WI38 (cell line): ENCODE data around the gene CUL7.
A peak's percentile ranks its signal among the peaks of the same experiment; 100 is the strongest.

ENCODE experiments used
- H3K4me3 ChIP-seq: 2 replicates; pipeline ENCODE4 v1.5.1; 2011; ENCODE audit warnings: low read depth, mild to moderate bottlenecking, control low read depth, low read length
- TF ChIP-seq, protein P1 (sequence below): IDR thresholded peaks from 2 replicates; pipeline ENCODE4 v1.5.1; 2012; ENCODE audit warnings: low read depth, mild to moderate bottlenecking, control low read depth, low read length

Gene CUL7

DNA sequence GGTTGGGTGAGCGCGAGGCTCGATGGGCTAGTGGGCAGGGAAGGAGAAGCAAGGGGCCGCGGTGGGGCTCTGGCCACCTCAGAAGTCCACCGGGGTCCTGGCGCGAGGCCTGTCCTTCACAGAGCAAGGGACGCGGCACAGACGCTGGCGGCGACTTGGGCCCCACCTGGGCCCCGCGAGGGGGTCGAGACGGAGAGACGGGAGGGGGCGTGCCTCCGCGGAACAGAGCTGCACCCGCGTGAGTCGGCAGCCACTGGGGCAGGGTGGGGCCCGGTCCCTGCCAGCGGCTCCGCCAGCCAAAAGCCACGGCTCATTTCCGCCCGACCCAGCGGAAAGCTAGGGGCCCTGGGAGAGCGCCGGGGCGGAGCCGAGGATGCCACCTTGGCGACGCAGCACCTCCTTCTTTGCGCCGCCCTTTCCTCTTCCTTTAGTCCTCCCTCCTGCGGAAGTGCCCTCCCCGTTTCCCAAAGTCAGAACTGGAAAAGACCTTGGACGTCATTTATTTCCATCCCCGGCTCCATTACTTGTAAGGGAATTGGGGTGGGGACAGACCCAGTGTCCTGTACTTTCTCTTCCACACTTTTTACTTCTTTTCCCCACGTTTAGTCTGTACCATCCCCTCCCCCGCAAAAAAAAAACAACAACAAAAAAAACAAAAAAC lies at the start of gene CUL7:
Gene CUL7, minus strand, starts transcription at position 307 of the 661 bp plus-strand sequence. CDS start 1,063 bp downstream, outside the sequence.
- TF ChIP-seq, protein P1, sequence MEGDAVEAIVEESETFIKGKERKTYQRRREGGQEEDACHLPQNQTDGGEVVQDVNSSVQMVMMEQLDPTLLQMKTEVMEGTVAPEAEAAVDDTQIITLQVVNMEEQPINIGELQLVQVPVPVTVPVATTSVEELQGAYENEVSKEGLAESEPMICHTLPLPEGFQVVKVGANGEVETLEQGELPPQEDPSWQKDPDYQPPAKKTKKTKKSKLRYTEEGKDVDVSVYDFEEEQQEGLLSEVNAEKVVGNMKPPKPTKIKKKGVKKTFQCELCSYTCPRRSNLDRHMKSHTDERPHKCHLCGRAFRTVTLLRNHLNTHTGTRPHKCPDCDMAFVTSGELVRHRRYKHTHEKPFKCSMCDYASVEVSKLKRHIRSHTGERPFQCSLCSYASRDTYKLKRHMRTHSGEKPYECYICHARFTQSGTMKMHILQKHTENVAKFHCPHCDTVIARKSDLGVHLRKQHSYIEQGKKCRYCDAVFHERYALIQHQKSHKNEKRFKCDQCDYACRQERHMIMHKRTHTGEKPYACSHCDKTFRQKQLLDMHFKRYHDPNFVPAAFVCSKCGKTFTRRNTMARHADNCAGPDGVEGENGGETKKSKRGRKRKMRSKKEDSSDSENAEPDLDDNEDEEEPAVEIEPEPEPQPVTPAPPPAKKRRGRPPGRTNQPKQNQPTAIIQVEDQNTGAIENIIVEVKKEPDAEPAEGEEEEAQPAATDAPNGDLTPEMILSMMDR = no peak
- peak within 1 kb of the TSS; percentile 74 for H3K4me3 ChIP-seq

DNA sequence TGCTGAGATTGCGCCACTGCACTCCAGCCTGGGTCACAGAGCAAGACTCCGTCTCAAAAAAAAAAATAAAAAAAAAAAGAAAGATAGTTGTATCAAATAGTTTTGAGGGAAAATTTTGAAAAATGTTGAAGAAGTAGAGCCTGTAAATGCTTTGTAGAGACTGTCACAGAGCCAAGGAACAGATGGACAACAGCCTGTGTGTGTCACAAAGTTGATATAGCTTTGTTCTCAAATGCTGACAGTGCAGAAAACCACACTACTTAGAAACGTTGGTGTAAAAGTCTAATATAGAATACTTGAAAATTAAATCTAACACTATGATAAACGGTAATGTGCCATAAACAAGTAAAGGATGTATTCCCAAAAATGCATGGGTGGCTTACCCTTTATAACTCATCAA lies 47.8 kb upstream of the CUL7 start:
- TF ChIP-seq, protein P1 = no peak
- H3K4me3 ChIP-seq = no peak overlapping the region

DNA sequence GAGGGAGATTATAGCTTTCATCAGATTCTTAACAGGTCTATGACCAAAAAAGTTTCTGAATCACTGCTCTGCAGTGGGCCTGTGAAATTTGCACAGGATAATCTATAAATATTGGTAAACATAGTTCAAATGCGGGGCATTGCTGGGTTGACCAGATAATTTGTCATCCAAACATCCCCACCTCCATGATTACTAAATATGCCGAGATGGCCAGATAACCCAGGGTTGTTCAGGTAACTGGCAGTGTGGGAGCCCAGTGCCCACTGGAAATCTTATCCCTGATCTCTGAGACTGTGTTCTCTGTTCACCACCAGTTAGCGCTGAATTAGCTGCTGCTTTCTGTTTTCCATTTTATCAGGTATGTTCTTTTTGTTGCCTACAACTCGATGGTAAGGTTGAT lies 43.9 kb upstream of the CUL7 start:
- H3K4me3 ChIP-seq = no peak overlapping the region
- TF ChIP-seq, protein P1 = no peak

DNA sequence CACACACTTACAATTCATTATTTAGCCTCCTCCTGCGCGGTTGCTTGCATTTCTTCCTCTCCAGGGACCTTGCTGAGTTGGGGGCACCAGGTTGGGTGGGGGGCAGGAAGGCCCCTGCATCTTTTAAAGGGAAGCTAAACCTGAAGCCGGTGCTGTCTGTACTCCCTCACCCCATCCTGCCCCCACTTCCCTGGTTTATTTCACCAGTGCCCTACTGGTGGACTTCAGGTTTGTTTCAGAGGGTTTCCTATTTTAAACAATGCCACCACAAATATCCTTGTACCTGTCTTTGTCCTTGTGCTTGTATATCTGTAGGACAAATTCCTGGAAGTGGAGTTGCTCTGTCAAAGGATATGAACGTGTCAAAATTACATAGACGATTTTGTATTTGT lies 43.4 kb upstream of the CUL7 start:
- H3K4me3 ChIP-seq = no peak overlapping the region

DNA sequence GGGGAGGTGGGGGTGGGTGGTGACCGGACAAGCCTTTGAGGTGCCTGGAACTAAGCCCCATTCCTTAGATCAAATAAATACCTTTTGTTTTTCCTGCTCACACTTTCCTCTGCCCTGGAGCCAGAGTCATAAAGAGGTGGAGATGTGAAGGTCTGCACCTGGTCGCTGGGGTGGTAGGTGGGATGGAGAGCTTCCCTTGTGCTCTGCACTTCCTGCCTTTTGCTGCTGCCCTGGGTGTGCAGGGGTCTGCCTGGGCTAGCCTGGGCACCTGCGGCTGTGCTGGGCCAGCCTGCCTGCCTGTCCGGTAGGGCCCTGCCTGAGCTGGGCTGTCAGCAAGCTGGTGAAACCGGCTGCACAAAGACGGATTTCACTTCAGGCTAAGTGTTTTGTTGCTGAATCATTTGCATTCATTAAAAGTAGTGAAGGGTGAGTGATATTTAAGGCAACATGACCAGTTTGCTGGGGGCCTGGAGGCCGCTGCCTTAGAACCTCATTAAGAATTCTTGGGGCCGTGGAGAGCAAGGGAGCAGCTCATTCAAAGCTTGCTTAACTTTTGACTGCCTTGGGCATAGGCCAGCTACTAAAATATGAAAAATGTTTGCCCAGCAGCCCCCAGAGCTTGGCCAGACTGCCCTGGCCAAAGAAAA lies 42.9 kb upstream of the CUL7 start:
- TF ChIP-seq, protein P1 = no peak
- no peak overlapping the region for H3K4me3 ChIP-seq

More for the DNA sequence above, 43.4 kb upstream of the CUL7 start:
- TF ChIP-seq, protein P1 = no peak

DNA sequence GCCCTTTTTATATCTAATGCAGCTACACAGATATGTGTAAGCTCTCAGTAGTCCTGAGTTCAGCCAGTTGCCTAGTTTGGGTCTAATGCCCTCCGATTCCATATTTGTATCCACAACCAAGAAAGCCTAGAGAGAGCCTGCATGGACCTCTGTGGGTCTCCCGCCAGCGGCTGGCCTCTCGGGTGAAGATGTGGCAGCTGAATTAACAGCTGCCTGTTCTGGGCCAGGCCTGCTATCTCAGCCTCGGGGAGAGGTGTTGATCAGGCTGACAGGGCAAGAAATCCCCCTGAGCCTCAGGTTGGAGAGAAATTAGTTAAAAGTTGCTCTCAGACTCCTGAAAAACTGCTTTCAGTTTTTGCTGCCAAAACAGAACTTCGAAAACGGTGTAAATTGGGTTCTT lies 42.3 kb upstream of the CUL7 start:
- TF ChIP-seq, protein P1 = no peak
- H3K4me3 ChIP-seq = no peak overlapping the region
